HepG2 (cell line): ENCODE data around the gene CD9. TPM values are rescaled to one million over a fixed set of nuclear protein-coding genes. Genes with fewer than 3 reads are reported as not detected.
A peak's percentile ranks its signal among the peaks of the same experiment; 100 is the strongest.

Experiments
- ATAC-seq: fragments of 200-7000 bp; cut with Tn5 transposase; 3 replicates; pipeline ENCODE4 v1.9.1; 2020; ENCODE audit warnings: mild to moderate bottlenecking, moderate library complexity
- BruUV-seq: library from RNA; stranded (reverse); fragments of 400-500 nt; replicated peaks from 2 replicates; lab custom pipeline; 2021; lab: Mats Ljungman, UMichigan
- CTCF ChIA-PET: fragments of 300-600 bp; formaldehyde crosslinking; extraction: SDS; loops from one replicate; lab custom pipeline; 2021; ENCODE audit warnings: low total read pairs, inconsistent platforms, low intra/inter-chr PET ratio; lab: Yijun Ruan, JAX
- POLR2A ChIA-PET: fragments of 350-600 bp; sonication (Branson Sonifier 250); formaldehyde crosslinking; loops from one replicate; lab custom pipeline; 2020; ENCODE audit warnings: antibody characterized with exemption, inconsistent platforms; lab: Yijun Ruan, JAX
- DNase-seq: peaks from one replicate; pipeline ENCODE4 v3.0.0-alpha.2; 2015; ENCODE audit warnings: low spot score
- FAIRE-seq: peaks from 3 replicates; lab custom pipeline; 2011; peaks lifted over from hg19 to GRCh38; lab: Jason Lieb, UNC
- H2AFZ ChIP-seq: one replicate; pipeline ENCODE4 v1.6.1; 2011; ENCODE audit warnings: low read length, inconsistent platforms
- H3K27ac ChIP-seq: fragments of 300-600 bp; 3 replicates; pipeline ENCODE4 v1.8.0; 2011; ENCODE audit warnings: mixed run types, mild to moderate bottlenecking, mixed read lengths, low read length, inconsistent platforms; ENCODE audit not compliant: insufficient read depth; ENCODE audit errors: extremely low read length
- H3K27me3 ChIP-seq, 2 experiments: fragments of 200-600 bp in 1 of 2; 2 replicates in 1 of 2; 3 replicates in 1 of 2; pipeline versions ENCODE4 v1.6.0 to v1.8.0; 2011; ENCODE audit warnings: low read length in 2 of 2, mild to moderate bottlenecking in 2 of 2, moderate library complexity in 2 of 2, inconsistent platforms in 1 of 2; ENCODE audit not compliant: insufficient read depth in 2 of 2, control insufficient read depth in 1 of 2
- H3K36me3 ChIP-seq, 2 experiments: fragments of 200-600 bp in 1 of 2; replicated peaks in 1 of 2; 2 replicates in 1 of 2; 3 replicates in 1 of 2; pipeline versions ENCODE4 v1.5.1 to v1.8.0; 2011; ENCODE audit warnings: low read length in 2 of 2, inconsistent platforms in 1 of 2; ENCODE audit not compliant: insufficient read depth in 2 of 2, control insufficient read depth in 1 of 2
- H3K4me1 ChIP-seq: 2 replicates; pipeline ENCODE4 v1.5.1; 2012; ENCODE audit warnings: low read length, inconsistent platforms; ENCODE audit not compliant: insufficient read depth
- H3K4me2 ChIP-seq: 2 replicates; pipeline ENCODE4 v1.6.0; 2011; ENCODE audit warnings: low read depth, low read length, inconsistent platforms
- H3K4me3 ChIP-seq, 3 experiments: fragments of 200-600 bp in 1 of 3; sonication (generic), shearing (Covaris generic) in 1 of 3; replicated peaks in 1 of 3; 2 replicates each; pipeline ENCODE4 v1.5.1; 2011 to 2016; ENCODE audit warnings: low read length in 3 of 3, inconsistent platforms in 2 of 3, low read depth in 2 of 3, mild to moderate bottlenecking in 2 of 3, control low read depth in 1 of 3, mixed read lengths in 1 of 3; ENCODE audit not compliant: insufficient read depth in 1 of 3
- H3K79me2 ChIP-seq: one replicate; pipeline ENCODE4 v1.6.1; 2011; ENCODE audit warnings: low read length, inconsistent platforms; ENCODE audit not compliant: insufficient read depth
- H3K9ac ChIP-seq: 2 replicates; pipeline ENCODE4 v1.6.0; 2011; ENCODE audit warnings: mild to moderate bottlenecking, low read depth, low read length, inconsistent platforms; ENCODE audit not compliant: insufficient read depth
- H3K9me3 ChIP-seq: 2 replicates; pipeline ENCODE4 v1.5.1; 2012; ENCODE audit warnings: mild to moderate bottlenecking, low read length
- H4K20me1 ChIP-seq: 2 replicates; pipeline ENCODE4 v1.6.0; 2011; ENCODE audit warnings: inconsistent platforms, mild to moderate bottlenecking, low read length, moderate library complexity; ENCODE audit not compliant: insufficient read depth
- ARID2 ChIP-seq: sonication (generic); formaldehyde crosslinking; IDR thresholded peaks from 2 replicates; pipeline ENCODE4 v1.8.1; 2022; ENCODE audit warnings: mild to moderate bottlenecking, missing genetic modification reagents, borderline replicate concordance
- HNRNPUL1 ChIP-seq: fragments of 200-400 bp; formaldehyde crosslinking; IDR thresholded peaks from 2 replicates; pipeline ENCODE4 v1.6.1; 2017; ENCODE audit warnings: low read depth, mild to moderate bottlenecking, low read length, moderate library complexity
- NFE2L2 ChIP-seq: fragments of 150-350 bp; IDR thresholded peaks from 2 replicates; pipeline ENCODE4 v1.6.1; 2014; ENCODE audit warnings: low read length
- NR0B2 ChIP-seq: sonication (generic); formaldehyde crosslinking; IDR thresholded peaks from 2 replicates; pipeline ENCODE4 v1.4.0; 2020; ENCODE audit warnings: mild to moderate bottlenecking, missing genetic modification reagents
- PLSCR1 ChIP-seq: sonication (generic); formaldehyde crosslinking; IDR thresholded peaks from 2 replicates; pipeline ENCODE4 v1.5.0; 2020; ENCODE audit warnings: missing genetic modification reagents, mild to moderate bottlenecking, borderline replicate concordance
- RNF219 ChIP-seq: sonication (generic); formaldehyde crosslinking; IDR thresholded peaks from 2 replicates; pipeline ENCODE4 v1.5.0; 2020; ENCODE audit warnings: mild to moderate bottlenecking, missing genetic modification reagents
- SP4 ChIP-seq: sonication (generic); formaldehyde crosslinking; IDR thresholded peaks from 2 replicates; pipeline ENCODE4 v1.8.1; 2023; ENCODE audit warnings: mild to moderate bottlenecking, missing genetic modification reagents
- STAG1 ChIP-seq: sonication (generic); formaldehyde crosslinking; IDR thresholded peaks from 2 replicates; pipeline ENCODE4 v1.4.0; 2020; ENCODE audit warnings: missing genetic modification reagents
- ZBTB3 ChIP-seq: sonication (generic); formaldehyde crosslinking; IDR thresholded peaks from 2 replicates; pipeline ENCODE4 v1.4.0; 2020; ENCODE audit warnings: low read depth, mild to moderate bottlenecking, moderate library complexity, missing genetic modification reagents, borderline replicate concordance
- ZNF331 ChIP-seq: sonication (generic); formaldehyde crosslinking; IDR thresholded peaks from 2 replicates; pipeline ENCODE4 v1.4.0; 2020; ENCODE audit warnings: missing genetic modification reagents
- ZNF839 ChIP-seq: sonication (generic); formaldehyde crosslinking; IDR thresholded peaks from 2 replicates; pipeline ENCODE4 v1.4.0; 2020; ENCODE audit warnings: missing genetic modification reagents, mild to moderate bottlenecking, borderline replicate concordance
- WGBS: methylation state at CpG from one replicate; pipeline ENCODE4 v1.1.6; 2017; ENCODE audit warnings: low lambda C conversion rate; 5-methylcytosine and 5-hydroxymethylcytosine counted together
- in situ Hi-C: cut with HindIII; loops from 2 replicates; pipeline ENCODE4 v1.10.0; 2017; ENCODE audit warnings: low pct_unique_long_range_greater_than_20kb; ENCODE audit not compliant: extremely low pct_ligation_motif_present
- intact Hi-C: fragments of 100-400 bp; cut with micrococcal nuclease; formaldehyde crosslinking; loops from one replicate; pipeline ENCODE4 v1.10.0; 2022; ENCODE audit not compliant: unreplicated experiment
- polyA plus RNA-seq, 8 experiments: library from polyadenylated mRNA; depleted of rRNA in 3 of 8; stranded (reverse) in 7 of 8; unstranded in 1 of 8; fragments of >200 nt; fragmentation: Illumina TruSeq in 4 of 8; extraction: Trizol in 4 of 8; gene quantifications; 2 replicates each; pipeline versions ENCODE4 v1.2.1 to v1.2.3, GENCODE V29; 2011 to 2016; ENCODE audit warnings: low read depth in 4 of 8, missing spikeins in 1 of 8, mixed read lengths in 1 of 8; ENCODE audit not compliant: insufficient read depth in 1 of 8
- total RNA-seq, 5 experiments: library from RNA; depleted of rRNA; stranded (reverse); fragments of >200 nt; fragmentation: Illumina TruSeq; extraction: Trizol; gene quantifications; 2 replicates each; pipeline ENCODE4 v1.2.3, GENCODE V29; 2016; ENCODE audit warnings: low read depth in 1 of 5
- TF ChIP-seq, protein P1 (sequence below): sonication (generic); formaldehyde crosslinking; IDR thresholded peaks from 2 replicates; pipeline ENCODE4 v1.4.0; 2020; ENCODE audit warnings: missing genetic modification reagents, mild to moderate bottlenecking, borderline replicate concordance
- TF ChIP-seq, protein P2 (sequence below): sonication (generic); formaldehyde crosslinking; IDR thresholded peaks from 2 replicates; pipeline ENCODE4 v1.8.1; 2023; ENCODE audit warnings: mild to moderate bottlenecking, missing genetic modification reagents, borderline replicate concordance

CD9 gene
- total and polyA plus RNA-seq, 2 of the 13 experiments (the other 11 are each of a cell fraction or from before 2014, with no cell fraction given), result 5.8 to 38.3 TPM

GRCh38 chr12:6278439-6279255 lies 78.4 kb downstream of the CD9 start:
- no peaks in the 10 kb centered on the region for H4K20me1 ChIP-seq
- ATAC-seq (peak; percentile 86), FAIRE-seq (no peak), DNase-seq (peak; percentile 69)
- no peaks in the 10 kb centered on the region for H3K36me3 ChIP-seq
- no peak overlapping the region for H2AFZ ChIP-seq
- ChIA-PET CTCF (interaction anchor here (1.3 to 2.9 kb wide), 2 partner anchors 82 to 216 kb away, joined by 3 to 29 read pairs; no protein-coding TSS in a partner anchor), POLR2A (interaction anchor here (0.8 to 3.3 kb wide), 13 partner anchors 8 to 220 kb away, joined by 3 to 17 read pairs (median 8); partner anchors contain the start of gene CD9)
- intact Hi-C loops (loop anchor here (1.0 kb wide), 1 partner anchor 82 kb away; no protein-coding TSS in a partner anchor), in situ Hi-C loops (loop anchor here (5.0 kb wide), 3 partner anchors 46 to 216 kb away; no protein-coding TSS in a partner anchor)
- peak overlapping the region; percentile 75 for H3K27ac ChIP-seq
- H3K4me1 ChIP-seq, result peaks cover 85% of the 10 kb centered on the region
- H3K27me3 ChIP-seq, result peaks cover 0 to 17% of the 10 kb centered on the region in 2 experiments; a peak in 4 of 5 replicates
- no peaks in the 10 kb centered on the region for H3K9me3 ChIP-seq
- peak overlapping the region; percentile 51 to 71 (median 52); a peak in 5 of 6 replicates for H3K4me3 ChIP-seq
- BruUV-seq, result no TSS peak
- peak overlapping the region; percentile 81 for H3K4me2 ChIP-seq
- no peaks in the 10 kb centered on the region for H3K79me2 ChIP-seq
- peak overlapping the region; percentile 77 for H3K9ac ChIP-seq
- WGBS, result 47% methylated on average over 28 of the region's 88 CpGs
- TF ChIP-seq RNF219 (no peak), NFE2L2 (no peak), PLSCR1 (CRISPR knock-in tag) (no peak), ZNF331 (peak; percentile 18; the same call in 1 of the 2 replicates), STAG1 (CRISPR knock-in tag) (peak; percentile 75), ARID2 (CRISPR knock-in tag) (no peak), ZBTB3 (no peak), NR0B2 (CRISPR knock-in tag) (no peak; the same call in none of the 2 replicates), HNRNPUL1 (0 out of 2 replicates have a peak, but pooled peaks have one; percentile 19), ZNF839 (CRISPR knock-in tag) (no peak), SP4 (no peak)
- TF ChIP-seq, protein P1, sequence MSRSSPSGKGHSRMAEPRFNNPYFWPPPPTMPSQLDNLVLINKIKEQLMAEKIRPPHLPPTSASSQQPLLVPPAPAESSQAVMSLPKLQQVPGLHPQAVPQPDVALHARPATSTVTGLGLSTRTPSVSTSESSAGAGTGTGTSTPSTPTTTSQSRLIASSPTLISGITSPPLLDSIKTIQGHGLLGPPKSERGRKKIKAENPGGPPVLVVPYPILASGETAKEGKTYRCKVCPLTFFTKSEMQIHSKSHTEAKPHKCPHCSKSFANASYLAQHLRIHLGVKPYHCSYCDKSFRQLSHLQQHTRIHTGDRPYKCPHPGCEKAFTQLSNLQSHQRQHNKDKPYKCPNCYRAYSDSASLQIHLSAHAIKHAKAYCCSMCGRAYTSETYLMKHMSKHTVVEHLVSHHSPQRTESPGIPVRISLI (CRISPR knock-in tag), result 0 out of 2 replicates have a peak, but pooled peaks have one; percentile 18
- TF ChIP-seq, protein P2, sequence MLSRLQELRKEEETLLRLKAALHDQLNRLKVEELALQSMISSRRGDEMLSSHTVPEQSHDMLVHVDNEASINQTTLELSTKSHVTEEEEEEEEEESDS (CRISPR knock-in tag), result no peak
